Left lung (tissue), 10 donors: ENCODE measurements around the gene TSPEAR. TPM values are rescaled to one million over a fixed set of nuclear protein-coding genes. Genes with fewer than 3 reads are reported as not detected.

ENCODE experiments used
- ATAC-seq: fragments of 200-7000 bp; cut with Tn5 transposase; one replicate; pipeline ENCODE4 v1.9.1; 2020; ENCODE audit warnings: moderate library complexity
- DNase-seq, 4 donors: peaks; one replicate each; pipeline ENCODE4 v3.0.0-alpha.2; 2013 to 2020
- H3K27ac ChIP-seq, 2 donors: fragments of 200-600 bp; sonication (generic) in 1 of 2; one replicate each; pipeline versions ENCODE4 v1.5.0 to v1.8.0; 2020 to 2021
- H3K27me3 ChIP-seq, 2 donors: fragments of 200-600 bp; sonication (generic) in 1 of 2; one replicate each; pipeline versions ENCODE4 v1.5.0 to v1.8.0; 2020 to 2021
- H3K36me3 ChIP-seq, 2 donors: fragments of 200-600 bp; sonication (generic) in 1 of 2; one replicate each; pipeline versions ENCODE4 v1.5.0 to v1.8.0; 2020 to 2021
- H3K4me1 ChIP-seq, 2 donors: fragments of 200-600 bp; one replicate each; pipeline ENCODE4 v1.8.0; 2021
- H3K4me3 ChIP-seq, 2 donors: fragments of 200-600 bp; sonication (generic) in 1 of 2; one replicate each; pipeline versions ENCODE4 v1.5.0 to v1.8.0; 2020 to 2021; ENCODE audit warnings: mild to moderate bottlenecking in 1 of 2
- H3K9me3 ChIP-seq, 2 donors: fragments of 200-600 bp; sonication (generic) in 1 of 2; one replicate each; pipeline versions ENCODE4 v1.5.0 to v1.8.0; 2020 to 2021
- CTCF ChIP-seq, 2 donors: fragments of 200-600 bp; sonication (generic) in 1 of 2; IDR thresholded peaks; one replicate each; pipeline versions ENCODE4 v1.5.0 to v1.8.0; 2021; ENCODE audit warnings: antibody characterized with exemption in 2 of 2
- intact Hi-C, 2 donors: fragments of 100-400 bp; cut with DNase I; formaldehyde crosslinking; loops; one replicate each; pipeline versions ENCODE4 v1.11.2 to v1.14.2; 2022
- polyA plus RNA-seq, 6 donors: library from polyadenylated mRNA; unstranded; fragments of 120-200 nt; gene quantifications; one replicate each; pipeline ENCODE4 v1.2.1, GENCODE V29; 2013; ENCODE audit not compliant: insufficient read length in 6 of 6
- total RNA-seq, 2 donors: library from RNA; stranded (reverse); fragmentation: NEBNext Ultra II Directional; extraction: Animal tissue kit (Norgen Biotek cat#: 25700); gene quantifications; one replicate each; pipeline ENCODE4 v1.2.1, GENCODE V29; 2021
- donor health status: DM: no; HTN: yes; CAD: no.
- donor health status: DM: no; HTN: no; CAD: no.

Gene TSPEAR
- total and polyA plus RNA-seq, 8 donors = 0.10 to 4.7 (median 3.3) TPM

DNA sequence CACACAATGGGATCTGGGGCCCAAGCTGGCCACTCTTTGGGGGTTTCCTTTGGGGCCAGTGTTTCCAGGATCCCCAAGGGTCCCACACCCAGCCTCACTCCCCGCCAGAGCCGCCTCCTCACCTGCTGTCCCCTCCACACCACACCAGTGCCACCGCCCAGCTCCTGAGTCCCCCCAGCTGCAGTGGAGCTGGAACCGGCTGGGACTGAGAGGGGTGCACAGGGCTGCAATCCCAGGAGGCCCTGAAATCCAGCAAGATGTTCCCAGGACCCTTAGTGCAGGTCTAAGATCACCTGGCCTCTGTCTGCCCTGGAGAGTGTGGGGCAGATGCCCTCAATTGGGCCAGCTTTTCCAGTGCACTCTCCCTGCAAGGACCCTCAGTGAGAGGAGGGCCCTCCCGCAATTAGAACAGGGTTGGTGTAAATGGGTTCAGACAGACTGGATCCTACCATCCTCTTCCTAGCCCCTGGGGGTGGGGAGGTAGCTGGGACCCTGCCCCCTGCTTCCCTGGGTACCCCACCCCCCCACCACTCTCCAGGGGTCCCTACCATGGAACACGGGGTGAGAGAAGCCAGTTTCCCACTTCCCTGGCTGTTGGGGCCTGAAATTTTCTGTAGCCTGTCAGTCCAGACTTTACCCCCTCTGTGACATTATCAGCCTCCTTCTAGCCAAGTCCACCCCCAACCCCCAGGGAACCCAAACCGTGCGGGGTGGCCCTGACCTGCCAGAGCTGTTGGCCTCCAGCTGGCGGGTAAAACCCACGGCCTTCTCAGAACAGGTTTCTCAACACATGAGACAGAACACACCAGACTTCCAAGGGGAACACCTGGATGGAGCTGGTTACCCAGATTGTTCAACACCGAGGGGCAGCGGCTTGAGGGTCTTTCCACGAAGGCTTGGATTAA is 7.4 kb downstream of the TSPEAR start:
- Histone ChIP-seq H3K4me1 (no peaks in the 10 kb centered on the region), H3K36me3 (no peaks in the 10 kb centered on the region), H3K27me3 (peaks cover 34 to 100% of the 10 kb centered on the region in 2 donors), H3K4me3 (no peak overlapping the region), H3K27ac (no peak overlapping the region), H3K9me3 (no peaks in the 10 kb centered on the region)
- TF ChIP-seq CTCF (IDR thresholded peaks at IDR 0.05) = no peak
- ATAC-seq (no peak), DNase-seq (no peak)
- intact Hi-C loops = no loop called here

DNA sequence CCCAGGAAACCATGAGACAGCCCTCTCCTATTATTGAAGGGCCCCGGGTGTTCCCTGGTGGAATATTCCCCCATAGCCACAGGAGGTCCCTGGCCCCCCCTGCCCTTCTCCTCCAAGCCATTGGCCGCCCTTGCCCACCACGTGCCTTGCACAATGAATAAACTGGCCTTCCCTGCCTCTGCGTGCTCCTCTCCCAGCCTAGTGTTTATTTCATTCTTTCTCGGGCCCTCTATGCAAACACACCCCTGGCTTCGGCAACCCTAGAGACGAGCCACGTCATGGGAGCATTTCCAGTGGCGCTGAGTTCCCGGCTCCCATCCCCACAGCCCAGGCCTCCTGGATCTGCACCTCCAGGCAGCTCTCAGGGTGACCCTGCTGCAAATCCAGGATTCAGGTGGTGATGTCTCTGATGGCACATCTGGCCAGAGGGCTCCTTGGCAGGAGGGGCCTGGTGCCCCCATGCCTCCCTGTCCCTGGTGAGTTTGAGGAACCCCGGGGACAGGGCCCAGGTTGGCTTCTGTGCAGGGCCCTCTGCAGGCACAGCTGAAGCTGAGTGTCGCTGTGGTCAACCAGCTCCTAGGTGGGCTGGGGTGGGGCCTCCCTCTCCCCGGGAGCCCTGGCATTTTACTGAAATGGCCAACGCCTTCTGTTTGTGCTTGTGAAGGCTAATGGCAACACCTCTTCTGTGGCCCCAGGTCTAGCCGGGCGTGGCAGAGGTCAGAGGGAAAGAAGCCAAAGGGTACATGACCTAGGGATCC is 8.2 kb downstream of the TSPEAR start:
- H3K36me3 ChIP-seq = no peaks in the 10 kb centered on the region
- H3K27ac ChIP-seq = no peak overlapping the region
- no peaks in the 10 kb centered on the region for H3K4me1 ChIP-seq
- no peak for TF ChIP-seq CTCF (IDR thresholded peaks at IDR 0.05)
- H3K27me3 ChIP-seq = peaks cover 27 to 100% of the 10 kb centered on the region in 2 donors
- ATAC-seq (no peak), DNase-seq (peak in 1 of 4 donors; percentile 57)
- no peaks in the 10 kb centered on the region for H3K9me3 ChIP-seq
- H3K4me3 ChIP-seq = no peak overlapping the region
- intact Hi-C loops = no loop called here

DNA sequence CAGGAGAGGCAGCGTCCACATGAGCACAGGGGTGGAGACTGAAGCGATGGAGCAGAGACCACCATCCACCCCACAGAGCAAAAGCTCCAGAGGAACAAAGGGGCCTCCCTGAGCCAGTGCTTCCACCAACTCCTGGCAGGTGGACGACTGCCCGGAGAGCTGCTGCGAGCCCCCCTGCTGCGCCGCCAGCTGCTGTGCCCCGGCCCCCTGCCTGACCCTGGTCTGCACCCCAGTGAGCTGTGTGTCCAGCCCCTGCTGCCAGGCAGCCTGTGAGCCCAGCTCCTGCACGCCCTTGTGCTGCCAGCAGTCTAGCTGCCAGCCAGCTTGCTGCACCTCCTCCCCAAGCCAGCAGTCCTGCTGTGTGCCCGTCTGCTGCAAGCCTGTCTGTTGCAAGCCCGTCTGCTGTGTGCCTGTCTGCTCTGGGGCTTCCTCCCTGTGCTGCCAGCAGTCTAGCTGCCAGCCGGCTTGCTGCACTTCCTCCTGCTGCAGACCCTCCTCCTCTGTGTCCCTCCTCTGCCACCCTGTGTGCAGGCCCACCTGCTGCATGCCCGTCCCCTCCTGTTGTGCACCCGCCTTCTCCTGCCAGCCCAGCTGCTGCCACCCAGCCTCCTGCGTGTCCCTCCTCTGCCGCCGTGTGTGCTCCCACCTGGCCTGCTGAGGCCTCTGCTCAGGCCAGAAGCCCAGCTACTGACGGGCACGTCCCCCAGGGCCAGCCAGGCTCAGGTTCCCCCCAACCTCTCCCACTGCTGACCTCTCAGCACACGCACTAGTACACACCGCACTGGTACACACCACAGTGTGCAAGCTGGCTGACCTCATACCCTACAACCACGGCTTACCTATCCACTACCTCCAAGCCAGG is 9.0 kb downstream of the TSPEAR start:
- H3K4me1 ChIP-seq = no peaks in the 10 kb centered on the region
- H3K27ac ChIP-seq = no peak overlapping the region
- H3K9me3 ChIP-seq = no peaks in the 10 kb centered on the region
- intact Hi-C loops = no loop called here
- ATAC-seq (no peak), DNase-seq (peak in 1 of 4 donors; percentile 67)
- no peaks in the 10 kb centered on the region for H3K36me3 ChIP-seq
- H3K27me3 ChIP-seq = peaks cover 25 to 100% of the 10 kb centered on the region in 2 donors
- TF ChIP-seq CTCF (IDR thresholded peaks at IDR 0.05) = no peak
- no peak overlapping the region for H3K4me3 ChIP-seq

DNA sequence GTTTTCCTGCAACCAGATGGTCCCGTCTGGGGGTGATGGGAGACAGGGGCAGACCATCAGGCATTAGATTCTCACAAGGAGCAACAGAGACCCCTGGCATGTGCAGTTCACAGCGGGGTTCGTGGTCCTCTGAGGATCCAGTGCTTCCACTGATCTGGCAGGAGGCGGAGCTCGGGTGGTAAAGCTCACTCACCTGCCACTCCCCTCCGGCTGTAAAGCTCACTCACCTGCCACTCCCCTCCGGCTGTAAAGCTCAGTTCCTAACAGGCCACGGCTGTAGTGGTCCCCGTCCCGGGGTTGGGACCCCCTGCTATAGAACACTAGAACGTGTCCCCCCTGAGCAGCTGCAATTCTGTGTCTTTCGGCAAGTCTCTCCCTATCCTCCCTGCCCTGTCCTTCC is 9.8 kb downstream of the TSPEAR start:
- H3K36me3 ChIP-seq = no peaks in the 10 kb centered on the region
- ATAC-seq (no peak), DNase-seq (no peak)
- intact Hi-C loops = no loop called here
- no peak overlapping the region for H3K27ac ChIP-seq
- no peak for TF ChIP-seq CTCF (IDR thresholded peaks at IDR 0.05)
- no peak overlapping the region for H3K4me3 ChIP-seq
- H3K9me3 ChIP-seq = no peaks in the 10 kb centered on the region
- no peaks in the 10 kb centered on the region for H3K4me1 ChIP-seq
- peaks cover 17 to 100% of the 10 kb centered on the region in 2 donors for H3K27me3 ChIP-seq
